ENCODE measurements around the gene GLE1. TPM values are rescaled to one million over a fixed set of nuclear protein-coding genes. Genes with fewer than 3 reads are reported as not detected.
"Not testable (repeated sequence)": the region's sequence is repeated elsewhere in the genome, so short reads cannot be mapped to it uniquely, and the experiment has no call there.

Gene GLE1
- total RNA-seq, 1 donor from 2014 or later = 16.7 TPM

GRCh38 chr9:128580731-128581130, 76.2 kb downstream of the GLE1 start:
- H3K4me1 ChIP-seq (ENCODE audit: control insufficient read depth in 3 of 3, insufficient read depth in 3 of 3, low read length in 3 of 3) = no peaks in the 10 kb centered on the region
- H3K27ac ChIP-seq (ENCODE audit: low read depth, low read length) = no peak overlapping the region
- no peak overlapping the region for H3K4me3 ChIP-seq (ENCODE audit: low read length in 3 of 3)
- no peak overlapping the region for H3K9ac ChIP-seq (ENCODE audit: low read depth in 1 of 3, low read length in 3 of 3)
- H3K36me3 ChIP-seq (ENCODE audit: control insufficient read depth in 3 of 3, insufficient read depth in 3 of 3, low read length in 3 of 3) = peaks cover 83 to 96% (median 93%) of the 10 kb centered on the region in 3 donors
- no peaks in the 10 kb centered on the region for H3K27me3 ChIP-seq (ENCODE audit: control insufficient read depth in 3 of 3, insufficient read depth in 3 of 3, low read length in 3 of 3)
- no peaks in the 10 kb centered on the region for H3K9me3 ChIP-seq (ENCODE audit: control insufficient read depth in 3 of 3, low read length in 3 of 3)

GRCh38 chr9:128585155-128585554, 80.6 kb downstream of the GLE1 start:
- H3K27ac ChIP-seq (ENCODE audit: low read depth, low read length); H3K9ac ChIP-seq (ENCODE audit: low read depth in 1 of 3, low read length in 3 of 3); H3K27me3 ChIP-seq (ENCODE audit: control insufficient read depth in 3 of 3, insufficient read depth in 3 of 3, low read length in 3 of 3); H3K9me3 ChIP-seq (ENCODE audit: control insufficient read depth in 3 of 3, low read length in 3 of 3); H3K4me1 ChIP-seq (ENCODE audit: control insufficient read depth in 3 of 3, insufficient read depth in 3 of 3, low read length in 3 of 3); H3K4me3 ChIP-seq (ENCODE audit: low read length in 3 of 3): not testable (repeated sequence)
- H3K36me3 ChIP-seq (ENCODE audit: control insufficient read depth in 3 of 3, insufficient read depth in 3 of 3, low read length in 3 of 3) = peaks cover 71 to 86% (median 85%) of the 10 kb centered on the region in 3 donors

GRCh38 chr9:128586934-128587333, 82.4 kb downstream of the GLE1 start:
- H3K27me3 ChIP-seq (ENCODE audit: control insufficient read depth in 3 of 3, insufficient read depth in 3 of 3, low read length in 3 of 3); H3K9me3 ChIP-seq (ENCODE audit: control insufficient read depth in 3 of 3, low read length in 3 of 3); H3K4me3 ChIP-seq (ENCODE audit: low read length in 3 of 3); H3K4me1 ChIP-seq (ENCODE audit: control insufficient read depth in 3 of 3, insufficient read depth in 3 of 3, low read length in 3 of 3); H3K27ac ChIP-seq (ENCODE audit: low read depth, low read length); H3K9ac ChIP-seq (ENCODE audit: low read depth in 1 of 3, low read length in 3 of 3): not testable (repeated sequence)
- peaks cover 70 to 84% (median 79%) of the 10 kb centered on the region in 3 donors for H3K36me3 ChIP-seq (ENCODE audit: control insufficient read depth in 3 of 3, insufficient read depth in 3 of 3, low read length in 3 of 3)

GRCh38 chr9:128587453-128587852, 82.9 kb downstream of the GLE1 start:
- Histone ChIP-seq H3K4me1 (ENCODE audit: control insufficient read depth in 3 of 3, insufficient read depth in 3 of 3, low read length in 3 of 3) (no peaks in the 10 kb centered on the region), H3K27ac (ENCODE audit: low read depth, low read length) (no peak overlapping the region), H3K27me3 (ENCODE audit: control insufficient read depth in 3 of 3, insufficient read depth in 3 of 3, low read length in 3 of 3) (no peaks in the 10 kb centered on the region), H3K4me3 (ENCODE audit: low read length in 3 of 3) (no peak overlapping the region), H3K36me3 (ENCODE audit: control insufficient read depth in 3 of 3, insufficient read depth in 3 of 3, low read length in 3 of 3) (peaks cover 66 to 83% (median 78%) of the 10 kb centered on the region in 3 donors), H3K9me3 (ENCODE audit: control insufficient read depth in 3 of 3, low read length in 3 of 3) (no peaks in the 10 kb centered on the region), H3K9ac (ENCODE audit: low read depth in 1 of 3, low read length in 3 of 3) (no peak overlapping the region)

- no peaks in the 10 kb centered on the region for H3K27me3 ChIP-seq (ENCODE audit: control insufficient read depth in 3 of 3, insufficient read depth in 3 of 3, low read length in 3 of 3)
- H3K36me3 ChIP-seq (ENCODE audit: control insufficient read depth in 3 of 3, insufficient read depth in 3 of 3, low read length in 3 of 3) = peaks cover 63 to 82% (median 76%) of the 10 kb centered on the region in 3 donors
- no peak overlapping the region for H3K4me3 ChIP-seq (ENCODE audit: low read length in 3 of 3)
Observed at GRCh38 chr9:128588581-128589233, 84.2 kb downstream of the GLE1 start.

More at GRCh38 chr9:128588581-128589233, 84.2 kb downstream of the GLE1 start:
- Histone ChIP-seq H3K9ac (ENCODE audit: low read depth in 1 of 3, low read length in 3 of 3) (no peak overlapping the region), H3K27ac (ENCODE audit: low read depth, low read length) (no peak overlapping the region), H3K4me1 (ENCODE audit: control insufficient read depth in 3 of 3, insufficient read depth in 3 of 3, low read length in 3 of 3) (no peaks in the 10 kb centered on the region), H3K9me3 (ENCODE audit: control insufficient read depth in 3 of 3, low read length in 3 of 3) (no peaks in the 10 kb centered on the region)

Small RNAs within 50 kb of the gene (small RNA-seq; reads per million reads assigned to genes)
- not detected for gene RNU7-171P

Other genes starting within 250 kb of the GLE1 start
- gene GOLGA2, start 228.7 kb upstream of the GLE1 start, total RNA-seq = 85.1 TPM
- gene SWI5, start 228.4 kb upstream of the GLE1 start, total RNA-seq = 17.7 TPM
- 11.0 TPM for gene TRUB2, start 182.3 kb upstream of the GLE1 start, total RNA-seq
- 17.2 TPM for gene COQ4, start 181.9 kb upstream of the GLE1 start, total RNA-seq
- 9.4 TPM for gene SLC27A4, start 164.2 kb upstream of the GLE1 start, total RNA-seq
- gene URM1, start 133.3 kb upstream of the GLE1 start, total RNA-seq = 26.6 TPM
- 33.4 TPM for gene CERCAM, start 83.9 kb upstream of the GLE1 start, total RNA-seq
- 15.7 TPM for gene ODF2, start 48.7 kb upstream of the GLE1 start, total RNA-seq
- gene SPTAN1, start 47.9 kb downstream of the GLE1 start, total RNA-seq = 368 TPM
- gene DYNC2I2, start 152.1 kb downstream of the GLE1 start, total RNA-seq = 31.8 TPM
- gene SET, start 184.5 kb downstream of the GLE1 start, total RNA-seq = 336 TPM
- 2.1 TPM for gene PKN3, start 197.8 kb downstream of the GLE1 start, total RNA-seq
- gene ZDHHC12, start 219.4 kb downstream of the GLE1 start, total RNA-seq = 2.6 TPM